Caco-2 (cell line): ENCODE measurements around the gene FHOD3. TPM values are rescaled to one million over a fixed set of nuclear protein-coding genes. Genes with fewer than 3 reads are reported as not detected.

Source experiments
- BruUV-seq: library from RNA; stranded (reverse); fragments of 400-500 nt; replicated peaks from 2 replicates; lab custom pipeline; 2021; lab: Mats Ljungman, UMichigan
- CTCF ChIA-PET: fragments of 300-600 bp; sonication (Branson Sonifier 250); formaldehyde crosslinking; loops from one replicate; lab custom pipeline; 2022; ENCODE audit warnings: antibody characterized with exemption; lab: Charles Lee
- POLR2A ChIA-PET: fragments of 300-600 bp; sonication (Branson Sonifier 250); formaldehyde crosslinking; loops from one replicate; lab custom pipeline; 2022; ENCODE audit warnings: antibody characterized with exemption; lab: Charles Lee
- DNase-seq, 2 experiments: peaks; one replicate each; pipeline versions ENCODE4 v3.0.0 to v3.0.0-alpha.2; 2020 to 2022
- H3K27me3 ChIP-seq: replicated peaks from 2 replicates; pipeline ENCODE4 v1.6.0; 2011; ENCODE audit warnings: low read length; ENCODE audit not compliant: control insufficient read depth, insufficient read depth
- H3K36me3 ChIP-seq: 2 replicates; pipeline ENCODE4 v1.5.1; 2011; ENCODE audit warnings: low read length; ENCODE audit not compliant: control insufficient read depth, insufficient read depth
- H3K4me1 ChIP-seq: fragments of 250-450 bp; sonication (Bioruptor Pico); 2 replicates; pipeline ENCODE4 v1.5.1; 2020; ENCODE audit warnings: mild to moderate bottlenecking
- H3K4me3 ChIP-seq: 2 replicates; pipeline ENCODE4 v1.5.1; 2011; ENCODE audit warnings: low read depth, mild to moderate bottlenecking, control low read depth, low read length
- H3K9me3 ChIP-seq: fragments of 250-450 bp; sonication (Bioruptor Pico); 2 replicates; pipeline ENCODE4 v1.5.1; 2020; ENCODE audit warnings: mild to moderate bottlenecking, moderate library complexity
- H3K27ac Mint-ChIP-seq: one replicate; pipeline ENCODE4 v1.8.0; 2022; ENCODE audit warnings: mixed read lengths; ENCODE audit not compliant: unreplicated experiment
- H3K27me3 Mint-ChIP-seq: one replicate; pipeline ENCODE4 v1.8.0; 2022; ENCODE audit warnings: mixed read lengths; ENCODE audit not compliant: insufficient read depth, unreplicated experiment
- H3K36me3 Mint-ChIP-seq: one replicate; pipeline ENCODE4 v1.8.0; 2022; ENCODE audit warnings: mild to moderate bottlenecking, mixed read lengths; ENCODE audit not compliant: insufficient read depth, unreplicated experiment
- H3K4me1 Mint-ChIP-seq: one replicate; pipeline ENCODE4 v1.8.0; 2022; ENCODE audit warnings: low read depth, mixed read lengths; ENCODE audit not compliant: unreplicated experiment
- H3K4me3 Mint-ChIP-seq: one replicate; pipeline ENCODE4 v1.8.0; 2022; ENCODE audit warnings: mild to moderate bottlenecking, moderate library complexity, mixed read lengths; ENCODE audit not compliant: unreplicated experiment
- H3K9me3 Mint-ChIP-seq: one replicate; pipeline ENCODE4 v1.8.0; 2022; ENCODE audit warnings: mixed read lengths; ENCODE audit not compliant: unreplicated experiment
- CTCF ChIP-seq, 2 experiments: fragments of 200-600 bp in 1 of 2; IDR thresholded peaks; 1 replicate in 1 of 2; 2 replicates in 1 of 2; pipeline versions ENCODE4 v1.5.1 to v1.8.0; 2011 to 2022; ENCODE audit warnings: antibody characterized with exemption in 1 of 2, control low read depth in 1 of 2, inconsistent platforms in 1 of 2, low read depth in 1 of 2, low read length in 1 of 2, mild to moderate bottlenecking in 1 of 2, moderate library complexity in 1 of 2; ENCODE audit not compliant: insufficient read depth in 1 of 2, severe bottlenecking in 1 of 2, unreplicated experiment in 1 of 2
- intact Hi-C: fragments of 100-400 bp; cut with micrococcal nuclease; formaldehyde crosslinking; loops from one replicate; pipeline ENCODE4 v1.10.0; 2022; ENCODE audit not compliant: unreplicated experiment
- total RNA-seq: library from RNA; stranded (reverse); gene quantifications from 2 replicates; pipeline ENCODE4 v1.2.3, GENCODE V29; 2022

FHOD3 gene
- total RNA-seq, 1 experiment from 2014 or later: not detected

- CTCF ChIA-PET: interaction anchor here (0.5 to 0.7 kb wide), 2 partner anchors 18 to 181 kb away, joined by 3 to 6 read pairs; no protein-coding TSS in a partner anchor
- BruUV-seq: no TSS peak
- TF ChIP-seq CTCF (IDR thresholded peaks at IDR 0.05; ENCODE audit: insufficient read depth in 1 of 2, low read depth in 1 of 2, low read length in 1 of 2, severe bottlenecking in 1 of 2, unreplicated experiment in 1 of 2): no peak
- Mint-ChIP-seq H3K27me3 (peaks cover 8% of the 10 kb centered on the region), H3K4me3 (no peak overlapping the region), H3K9me3 (peaks cover 11% of the 10 kb centered on the region), H3K27ac (no peak overlapping the region), H3K4me1 (no peaks in the 10 kb centered on the region), H3K36me3 (no peaks in the 10 kb centered on the region)
- no peak overlapping the region for H3K4me3 ChIP-seq
- no peak for DNase-seq
- H3K4me1 ChIP-seq: no peaks in the 10 kb centered on the region
- no peaks in the 10 kb centered on the region for H3K27me3 ChIP-seq
- intact Hi-C loops: no loop called here
- no peaks in the 10 kb centered on the region for H3K36me3 ChIP-seq
- POLR2A ChIA-PET: no interaction called here
- no peaks in the 10 kb centered on the region for H3K9me3 ChIP-seq
Observed at GRCh38 chr18:36275561-36275960, 22.0 kb upstream of the FHOD3 start.

GRCh38 chr18:36279001-36279400, 18.5 kb upstream of the FHOD3 start:
- TF ChIP-seq CTCF (IDR thresholded peaks at IDR 0.05; ENCODE audit: insufficient read depth in 1 of 2, low read depth in 1 of 2, low read length in 1 of 2, severe bottlenecking in 1 of 2, unreplicated experiment in 1 of 2): no peak

GRCh38 chr18:36281936-36282335, 15.6 kb upstream of the FHOD3 start:
- H3K4me3 ChIP-seq: no peak overlapping the region
- no peak for DNase-seq
- H3K36me3 ChIP-seq: no peaks in the 10 kb centered on the region
- no peaks in the 10 kb centered on the region for H3K27me3 ChIP-seq
- Mint-ChIP-seq H3K27ac (no peak overlapping the region), H3K4me1 (no peaks in the 10 kb centered on the region), H3K4me3 (no peak overlapping the region), H3K36me3 (no peaks in the 10 kb centered on the region), H3K9me3 (no peaks in the 10 kb centered on the region), H3K27me3 (peaks cover 6% of the 10 kb centered on the region)
- BruUV-seq: no TSS peak
- CTCF ChIA-PET: no interaction called here
- intact Hi-C loops: loop anchor here (5.0 to 10.0 kb wide), 3 partner anchors 95 to 265 kb away; partner anchors contain the start of genes ELP2, MOCOS and SLC39A6
- POLR2A ChIA-PET: no interaction called here
- H3K9me3 ChIP-seq: no peaks in the 10 kb centered on the region
- TF ChIP-seq CTCF (IDR thresholded peaks at IDR 0.05; ENCODE audit: insufficient read depth in 1 of 2, low read depth in 1 of 2, low read length in 1 of 2, severe bottlenecking in 1 of 2, unreplicated experiment in 1 of 2): no peak
- no peaks in the 10 kb centered on the region for H3K4me1 ChIP-seq

More at GRCh38 chr18:36279001-36279400, 18.5 kb upstream of the FHOD3 start:
- H3K4me1 ChIP-seq: no peaks in the 10 kb centered on the region
- no peak for DNase-seq
- H3K9me3 ChIP-seq: no peaks in the 10 kb centered on the region
- no peaks in the 10 kb centered on the region for H3K36me3 ChIP-seq
- H3K4me3 ChIP-seq: no peak overlapping the region
- Mint-ChIP-seq H3K9me3 (peaks cover 11% of the 10 kb centered on the region), H3K4me1 (no peaks in the 10 kb centered on the region), H3K27me3 (peaks cover 8% of the 10 kb centered on the region), H3K36me3 (no peaks in the 10 kb centered on the region), H3K4me3 (no peak overlapping the region), H3K27ac (no peak overlapping the region)
- BruUV-seq: no TSS peak
- ChIA-PET POLR2A (no interaction called here), CTCF (no interaction called here)
- no peaks in the 10 kb centered on the region for H3K27me3 ChIP-seq
- intact Hi-C loops: no loop called here
